Peyer's patch (tissue), 4 donors: ENCODE results near the gene SMARCB1. TPM values are rescaled to one million over a fixed set of nuclear protein-coding genes. Genes with fewer than 3 reads are reported as not detected.
"Not testable (repeated sequence)": the region's sequence is repeated elsewhere in the genome, so short reads cannot be mapped to it uniquely, and the experiment has no call there.

Experiments
- DNase-seq, 3 donors: peaks; one replicate each; pipeline ENCODE4 v3.0.0-alpha.2; 2017 to 2019
- H3K27ac ChIP-seq, 4 donors: fragments of 200-600 bp; sonication (generic); one replicate each; pipeline ENCODE4 v1.5.1; 2016 to 2019
- H3K27me3 ChIP-seq, 2 donors: fragments of 200-600 bp; sonication (generic); one replicate each; pipeline ENCODE4 v1.5.1; 2019
- H3K36me3 ChIP-seq, 3 donors: fragments of 200-600 bp; sonication (generic); one replicate each; pipeline ENCODE4 v1.5.1; 2016 to 2019
- H3K4me1 ChIP-seq, 4 donors: fragments of 200-600 bp; sonication (generic); one replicate each; pipeline ENCODE4 v1.5.1; 2016 to 2019
- H3K4me3 ChIP-seq, 4 donors: fragments of 200-600 bp; sonication (generic); 1 replicate in 3 of 4; 2 replicates in 1 of 4; pipeline ENCODE4 v1.5.1; 2016 to 2019; ENCODE audit warnings: mild to moderate bottlenecking in 1 of 4
- H3K9me3 ChIP-seq, 4 donors: fragments of 200-600 bp; sonication (generic); one replicate each; pipeline ENCODE4 v1.5.1; 2016 to 2019; ENCODE audit warnings: mild to moderate bottlenecking in 1 of 4
- CTCF ChIP-seq, 6 experiments: fragments of 450-650 bp in 4 of 6; fragments of 200-600 bp in 2 of 6; sonication (generic) in 1 of 6; IDR thresholded peaks; one replicate each; pipeline ENCODE4 v1.5.1; 2017 to 2019; ENCODE audit warnings: antibody characterized with exemption in 6 of 6, mild to moderate bottlenecking in 3 of 6, moderate library complexity in 1 of 6
- POLR2A ChIP-seq, 2 donors: fragments of 450-650 bp; IDR thresholded peaks; one replicate each; pipeline ENCODE4 v1.5.1; 2017; ENCODE audit warnings: antibody characterized with exemption in 2 of 2, mild to moderate bottlenecking in 2 of 2, moderate library complexity in 2 of 2
- total RNA-seq, 4 donors: library from RNA; depleted of rRNA; stranded (reverse); fragments of >200 nt; gene quantifications; one replicate each; pipeline ENCODE4 v1.1.0, GENCODE V29; 2016

SMARCB1 gene
- total RNA-seq, 4 donors from 2014 or later = 45.7 to 94.9 (median 77.0) TPM

GRCh38 chr22:23856721-23857605 is 70.2 kb downstream of the SMARCB1 start:
- TF ChIP-seq CTCF (IDR thresholded peaks at IDR 0.05) = peak in 2 of 6 experiments; percentile 3 to 11
- TF ChIP-seq POLR2A (IDR thresholded peaks at IDR 0.05) = no peak
- H3K27ac ChIP-seq = peak overlapping the region; percentile 88 to 98 (median 92)

GRCh38 chr22:23857606-23858483 is 71.1 kb downstream of the SMARCB1 start, which contains the start of gene SLC2A11:
Gene SLC2A11 (plus strand): TSS chr22:23857875. CDS start chr22:23858000, 125 bp downstream.
- Histone ChIP-seq H3K9me3 (no peaks in the 10 kb centered on the region), H3K4me1 (peaks cover 0 to 8% (median 2%) of the 10 kb centered on the region in 4 donors), H3K27me3 (no peaks in the 10 kb centered on the region), H3K27ac (peak within 1 kb of the TSS; percentile 88 to 98 (median 92)), H3K36me3 (no peaks in the 10 kb centered on the region), H3K4me3 (peak within 1 kb of the TSS; percentile 40 to 75 (median 68))
- peak; percentile 75 to 76 for TF ChIP-seq POLR2A (IDR thresholded peaks at IDR 0.05)
- peak in 5 of 6 experiments; percentile 23 to 60 (median 47) for TF ChIP-seq CTCF (IDR thresholded peaks at IDR 0.05)
- peak; percentile 95 to 99 (median 95) for DNase-seq

More at GRCh38 chr22:23856721-23857605, 70.2 kb downstream of the SMARCB1 start:
- peak; percentile 52 to 67 (median 66) for DNase-seq
- H3K4me1 ChIP-seq = peaks cover 0 to 8% (median 2%) of the 10 kb centered on the region in 4 donors
- H3K9me3 ChIP-seq = no peaks in the 10 kb centered on the region
- no peaks in the 10 kb centered on the region for H3K27me3 ChIP-seq
- no peaks in the 10 kb centered on the region for H3K36me3 ChIP-seq
- peak overlapping the region; percentile 40 to 75 (median 68) for H3K4me3 ChIP-seq

DNA sequence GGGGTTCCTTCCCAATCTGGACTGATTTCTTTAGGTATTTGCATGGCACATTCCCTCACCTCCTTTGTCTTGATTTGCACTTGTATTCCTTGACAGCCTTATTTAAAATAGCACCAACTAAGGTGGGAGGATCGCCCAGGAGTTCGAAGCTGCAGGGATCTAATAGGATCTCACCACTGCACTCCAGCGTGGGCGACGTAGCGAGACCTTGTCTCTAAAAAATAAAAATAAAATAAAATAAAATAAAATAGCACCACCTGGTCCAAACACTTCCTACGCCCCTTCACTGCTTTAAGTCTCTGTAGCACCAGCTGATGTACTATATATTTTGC is 71.7 kb downstream of the SMARCB1 start:
- TF ChIP-seq CTCF (IDR thresholded peaks at IDR 0.05) = no peak
- no peak for TF ChIP-seq POLR2A (IDR thresholded peaks at IDR 0.05)
- H3K27me3 ChIP-seq = no peaks in the 10 kb centered on the region
- no peaks in the 10 kb centered on the region for H3K36me3 ChIP-seq
- H3K27ac ChIP-seq = peak overlapping the region; percentile 88 to 98 (median 92)
- H3K4me1 ChIP-seq = peaks cover 0 to 8% (median 2%) of the 10 kb centered on the region in 4 donors
- no peaks in the 10 kb centered on the region for H3K9me3 ChIP-seq
- H3K4me3 ChIP-seq = peak overlapping the region; percentile 40 to 75 (median 68)
- no peak for DNase-seq

DNA sequence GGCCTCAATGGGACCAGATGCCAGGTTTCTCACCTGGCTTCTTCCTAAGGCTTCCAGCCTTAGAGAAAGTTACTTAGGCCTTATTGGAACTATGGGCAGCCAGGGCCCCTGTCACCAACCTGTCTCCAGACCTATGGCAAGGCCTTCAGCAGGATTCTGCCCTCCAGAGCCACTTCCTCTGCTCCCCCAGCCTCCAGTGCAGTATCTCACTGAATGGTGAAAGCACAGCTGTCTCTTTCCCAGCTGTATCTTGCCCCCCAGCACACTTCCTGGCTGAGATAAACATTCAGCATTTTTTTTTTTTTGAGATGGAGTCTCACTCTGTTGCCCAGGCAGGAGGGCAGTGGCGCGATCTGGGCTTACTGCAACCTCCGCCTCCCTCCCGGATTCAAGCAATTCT is 72.4 kb downstream of the SMARCB1 start:
- no peak for DNase-seq
- Histone ChIP-seq H3K27ac (no peak overlapping the region), H3K36me3 (no peaks in the 10 kb centered on the region), H3K4me3 (no peak overlapping the region), H3K9me3 (no peaks in the 10 kb centered on the region), H3K27me3 (no peaks in the 10 kb centered on the region), H3K4me1 (peaks cover 0 to 8% (median 2%) of the 10 kb centered on the region in 4 donors)
- TF ChIP-seq POLR2A (IDR thresholded peaks at IDR 0.05) = no peak
- no peak for TF ChIP-seq CTCF (IDR thresholded peaks at IDR 0.05)

GRCh38 chr22:23860187-23860586 is 73.4 kb downstream of the SMARCB1 start:
- DNase-seq, H3K9me3 ChIP-seq, H3K4me3 ChIP-seq, H3K36me3 ChIP-seq, H3K4me1 ChIP-seq, H3K27ac ChIP-seq, H3K27me3 ChIP-seq: not testable (repeated sequence)
